CD4-positive, alpha-beta T cell treated with Interleukin-6 for 4 hours (primary cell): ENCODE results near the gene NCKAP5.
"Not testable (repeated sequence)": the region's sequence is repeated elsewhere in the genome, so short reads cannot be mapped to it uniquely, and the experiment has no call there.

Source experiments
- DNase-seq: peaks from one replicate; pipeline ENCODE4 v3.0.0-alpha.2; 2020; ENCODE audit warnings: mixed read lengths

Gene NCKAP5

GRCh38 chr2:133495226-133495625, 73.0 kb downstream of the NCKAP5 start:
- no peak for DNase-seq

GRCh38 chr2:133492719-133493380, 75.4 kb downstream of the NCKAP5 start:
- no peak for DNase-seq

- no peak for DNase-seq
These were observed 77.8 kb downstream of the NCKAP5 start for GRCh38 chr2:133490411-133490980.

- no peak for DNase-seq
These were observed 78.4 kb downstream of the NCKAP5 start for GRCh38 chr2:133489641-133490410.

- DNase-seq, result no peak
These were observed 79.1 kb downstream of the NCKAP5 start for GRCh38 chr2:133489146-133489545.

GRCh38 chr2:133486771-133487191, 81.5 kb downstream of the NCKAP5 start:
- DNase-seq, result no peak

GRCh38 chr2:133485868-133486267, 82.4 kb downstream of the NCKAP5 start:
- no peak for DNase-seq

- DNase-seq, result no peak
These were observed 83.5 kb downstream of the NCKAP5 start for GRCh38 chr2:133484784-133485183.

GRCh38 chr2:133484106-133484505, 84.2 kb downstream of the NCKAP5 start:
- DNase-seq, result no peak

GRCh38 chr2:133483181-133483580, 85.1 kb downstream of the NCKAP5 start:
- no peak for DNase-seq

GRCh38 chr2:133480707-133481429, 87.4 kb downstream of the NCKAP5 start:
- no peak for DNase-seq

GRCh38 chr2:133477616-133477990, 90.7 kb downstream of the NCKAP5 start:
- no peak for DNase-seq

GRCh38 chr2:133476931-133477615, 91.2 kb downstream of the NCKAP5 start:
- no peak for DNase-seq

GRCh38 chr2:133476286-133476685, 92.0 kb downstream of the NCKAP5 start:
- no peak for DNase-seq

- no peak for DNase-seq
These were observed 92.7 kb downstream of the NCKAP5 start for GRCh38 chr2:133475610-133476009.

GRCh38 chr2:133470446-133470845, 97.8 kb downstream of the NCKAP5 start:
- DNase-seq, result not testable (repeated sequence)

GRCh38 chr2:133462811-133463210, 105.5 kb downstream of the NCKAP5 start:
- no peak for DNase-seq

- DNase-seq, result no peak
These were observed 106.8 kb downstream of the NCKAP5 start for GRCh38 chr2:133461484-133461883.

- no peak for DNase-seq
These were observed 108.7 kb downstream of the NCKAP5 start for GRCh38 chr2:133459590-133459989.

GRCh38 chr2:133458280-133458679, 110.0 kb downstream of the NCKAP5 start:
- DNase-seq, result no peak

- no peak for DNase-seq
These were observed 110.4 kb downstream of the NCKAP5 start for GRCh38 chr2:133457861-133458260.

GRCh38 chr2:133456971-133457370, 111.3 kb downstream of the NCKAP5 start:
- no peak for DNase-seq

GRCh38 chr2:133456156-133456555, 112.1 kb downstream of the NCKAP5 start:
- no peak for DNase-seq
